GM12874 (cell line): ENCODE data around the gene DNAH8.

Experiments used
- CTCF ChIP-seq: IDR thresholded peaks from 2 replicates; pipeline ENCODE4 v1.5.1; 2011; ENCODE audit warnings: low read depth, mild to moderate bottlenecking, control low read depth, low read length, moderate library complexity; ENCODE audit not compliant: insufficient read depth

The DNAH8 gene

GRCh38 chr6:39059496-39060310 lies 344.6 kb downstream of the DNAH8 start:
- TF ChIP-seq CTCF: no peak

- TF ChIP-seq CTCF: no peak
Measured at GRCh38 chr6:39060467-39061160, 345.5 kb downstream of the DNAH8 start.

GRCh38 chr6:39061182-39061581 lies 346.1 kb downstream of the DNAH8 start:
- no peak for TF ChIP-seq CTCF

GRCh38 chr6:39061588-39061987 lies 346.5 kb downstream of the DNAH8 start:
- TF ChIP-seq CTCF: no peak

GRCh38 chr6:39062014-39062740 lies 347.1 kb downstream of the DNAH8 start:
- TF ChIP-seq CTCF: no peak

GRCh38 chr6:39063526-39063925 lies 348.4 kb downstream of the DNAH8 start:
- TF ChIP-seq CTCF: no peak

GRCh38 chr6:39065561-39065960 lies 350.4 kb downstream of the DNAH8 start:
- TF ChIP-seq CTCF: no peak
